H1 (cell line): ENCODE data around the gene WNT9A. TPM values are rescaled to one million over a fixed set of nuclear protein-coding genes. Genes with fewer than 3 reads are reported as not detected.

ENCODE experiments used
- CTCF ChIA-PET: fragments of 300-600 bp; sonication (Branson Sonifier 250); formaldehyde crosslinking; loops from one replicate; lab custom pipeline; 2021; ENCODE audit not compliant: partially characterized antibody; lab: Charles Lee
- POLR2A ChIA-PET: fragments of 300-600 bp; sonication (Branson Sonifier 250); formaldehyde crosslinking; loops from one replicate; lab custom pipeline; 2021; ENCODE audit warnings: inconsistent platforms; ENCODE audit not compliant: partially characterized antibody; lab: Charles Lee
- DNase-seq, 2 experiments: peaks; one replicate each; pipeline versions ENCODE4 v3.0.0 to v3.0.0-alpha.2; 2010 to 2022; ENCODE audit warnings: low spot score in 2 of 2, low read depth in 1 of 2, mixed read lengths in 1 of 2
- FAIRE-seq: peaks from 2 replicates; lab custom pipeline; 2011; peaks lifted over from hg19 to GRCh38; lab: Jason Lieb, UNC
- H2AFZ ChIP-seq: 2 replicates; pipeline ENCODE4 v1.8.1; 2012; ENCODE audit warnings: low read length, inconsistent platforms
- H2AK5ac ChIP-seq: 2 replicates; pipeline ENCODE4 v1.6.1; 2013; ENCODE audit warnings: low read depth, low read length
- H2BK120ac ChIP-seq: replicated peaks from 2 replicates; pipeline ENCODE3; 2013; ENCODE audit warnings: low read depth, low read length, inconsistent platforms
- H2BK12ac ChIP-seq: 2 replicates; pipeline ENCODE4 v1.6.1; 2013; ENCODE audit warnings: low read depth, low read length
- H2BK15ac ChIP-seq: 2 replicates; pipeline ENCODE4 v1.6.1; 2013; ENCODE audit warnings: low read length
- H2BK20ac ChIP-seq: 2 replicates; pipeline ENCODE4 v1.6.1; 2013; ENCODE audit warnings: low read length
- H2BK5ac ChIP-seq: 2 replicates; pipeline ENCODE4 v1.6.1; 2013; ENCODE audit warnings: low read depth, low read length
- H3K14ac ChIP-seq: 2 replicates; pipeline ENCODE4 v1.6.1; 2013; ENCODE audit warnings: inconsistent platforms; ENCODE audit not compliant: insufficient read length
- H3K18ac ChIP-seq: 2 replicates; pipeline ENCODE4 v1.6.1; 2013; ENCODE audit warnings: low read length; ENCODE audit errors: extremely low read depth
- H3K23ac ChIP-seq: 2 replicates; pipeline ENCODE4 v1.6.1; 2013; ENCODE audit warnings: inconsistent platforms; ENCODE audit not compliant: insufficient read length
- H3K23me2 ChIP-seq: 2 replicates; pipeline ENCODE4 v1.6.1; 2013; ENCODE audit warnings: low read depth, low read length
- H3K27ac ChIP-seq: 2 replicates; pipeline ENCODE4 v1.6.1; 2011; ENCODE audit warnings: low read depth, low read length, inconsistent platforms
- H3K27me3 ChIP-seq, 4 experiments: replicated peaks in 1 of 4; 1 replicate in 1 of 4; 2 replicates in 3 of 4; pipeline versions ENCODE4 v1.6.1 to v1.8.1; 2011 to 2013; ENCODE audit warnings: low read length in 3 of 4, mild to moderate bottlenecking in 3 of 4, inconsistent platforms in 2 of 4, mixed read lengths in 2 of 4, moderate library complexity in 1 of 4; ENCODE audit not compliant: control insufficient read depth in 3 of 4, insufficient read depth in 3 of 4; ENCODE audit errors: extremely low read depth in 1 of 4
- H3K36me3 ChIP-seq, 4 experiments: 2 replicates each; pipeline versions ENCODE4 v1.6.1 to v1.8.1; 2011 to 2013; ENCODE audit warnings: mild to moderate bottlenecking in 4 of 4, low read length in 3 of 4, moderate library complexity in 2 of 4, control low read depth in 1 of 4, inconsistent platforms in 1 of 4; ENCODE audit not compliant: insufficient read depth in 4 of 4, control insufficient read depth in 2 of 4
- H3K4ac ChIP-seq: replicated peaks from 2 replicates; pipeline ENCODE3; 2013; ENCODE audit warnings: low read length, low read depth, mixed read lengths, inconsistent platforms; ENCODE audit not compliant: insufficient read length
- H3K4me1 ChIP-seq, 4 experiments: replicated peaks in 1 of 4; 1 replicate in 1 of 4; 2 replicates in 3 of 4; pipeline versions ENCODE4 v1.6.1 to v1.8.1; 2011 to 2013; ENCODE audit warnings: low read length in 3 of 4, inconsistent platforms in 2 of 4, mixed read lengths in 1 of 4; ENCODE audit not compliant: insufficient read depth in 4 of 4, control insufficient read depth in 3 of 4
- H3K4me2 ChIP-seq, 2 experiments: 2 replicates each; pipeline versions ENCODE4 v1.6.1 to v1.8.1; 2011 to 2013; ENCODE audit warnings: low read depth in 2 of 2, low read length in 2 of 2, control low read depth in 1 of 2, inconsistent platforms in 1 of 2, mild to moderate bottlenecking in 1 of 2; ENCODE audit not compliant: insufficient read depth in 1 of 2
- H3K4me3 ChIP-seq, 4 experiments: fragments of 200-600, 300-600 bp in 1 of 4; sonication (generic), shearing (Covaris generic), sonication (Bioruptor Twin) in 1 of 4; 2 replicates each; pipeline versions ENCODE4 v1.5.1 to v1.8.1; 2011 to 2016; ENCODE audit warnings: low read length in 4 of 4, low read depth in 3 of 4, control low read depth in 2 of 4, inconsistent platforms in 2 of 4, mild to moderate bottlenecking in 2 of 4, mixed read lengths in 1 of 4, moderate library complexity in 1 of 4; ENCODE audit not compliant: insufficient read depth in 2 of 4; ENCODE audit errors: extremely low read depth in 1 of 4
- H3K56ac ChIP-seq: replicated peaks from 2 replicates; pipeline ENCODE3; 2013; ENCODE audit warnings: low read depth, mild to moderate bottlenecking, mixed read lengths, low read length, inconsistent platforms; ENCODE audit not compliant: insufficient read length
- H3K79me1 ChIP-seq: 2 replicates; pipeline ENCODE4 v1.6.1; 2013; ENCODE audit warnings: low read depth, low read length, control low read depth
- H3K79me2 ChIP-seq, 2 experiments: 2 replicates each; pipeline versions ENCODE4 v1.6.1 to v1.8.1; 2012 to 2013; ENCODE audit warnings: low read length in 2 of 2, mild to moderate bottlenecking in 2 of 2, inconsistent platforms in 1 of 2; ENCODE audit not compliant: insufficient read depth in 2 of 2, control insufficient read depth in 1 of 2
- H3K9ac ChIP-seq, 4 experiments: replicated peaks in 1 of 4; 1 replicate in 1 of 4; 2 replicates in 3 of 4; pipeline versions ENCODE4 v1.6.1 to v1.8.1; 2011 to 2013; ENCODE audit warnings: low read depth in 3 of 4, low read length in 3 of 4, control low read depth in 2 of 4, mild to moderate bottlenecking in 2 of 4, moderate library complexity in 2 of 4, inconsistent platforms in 1 of 4; ENCODE audit errors: extremely low read depth in 1 of 4
- H3K9me3 ChIP-seq, 2 experiments: 2 replicates each; pipeline versions ENCODE4 v1.6.1 to v1.8.1; 2012 to 2013; ENCODE audit warnings: mild to moderate bottlenecking in 2 of 2, moderate library complexity in 2 of 2, control low read depth in 1 of 2, inconsistent platforms in 1 of 2, low read depth in 1 of 2, low read length in 1 of 2, mixed read lengths in 1 of 2; ENCODE audit not compliant: insufficient read depth in 2 of 2
- H4K20me1 ChIP-seq, 2 experiments: replicated peaks in 1 of 2; 2 replicates each; pipeline versions ENCODE3 to v1.8.1; 2011 to 2013; ENCODE audit warnings: inconsistent platforms in 2 of 2, low read length in 2 of 2, mild to moderate bottlenecking in 1 of 2; ENCODE audit not compliant: insufficient read depth in 2 of 2, control insufficient read depth in 1 of 2
- H4K5ac ChIP-seq: 2 replicates; pipeline ENCODE4 v1.6.1; 2013; ENCODE audit warnings: low read length, low read depth, mixed read lengths, inconsistent platforms; ENCODE audit not compliant: insufficient read length
- H4K8ac ChIP-seq: 2 replicates; pipeline ENCODE4 v1.8.0; 2013; ENCODE audit warnings: mild to moderate bottlenecking, moderate library complexity, low read length, inconsistent platforms; ENCODE audit not compliant: insufficient read depth; ENCODE audit errors: extremely low read depth
- H4K91ac ChIP-seq: replicated peaks from 2 replicates; pipeline ENCODE3; 2013; ENCODE audit warnings: low read length, mixed read lengths, inconsistent platforms; ENCODE audit not compliant: insufficient read length
- SP2 ChIP-seq: IDR thresholded peaks from 2 replicates; pipeline ENCODE4 v1.6.1; 2012; ENCODE audit warnings: mild to moderate bottlenecking, low read length, inconsistent platforms
- TEAD4 ChIP-seq: IDR thresholded peaks from 2 replicates; pipeline ENCODE4 v1.6.1; 2012; ENCODE audit warnings: low read depth, low read length, inconsistent platforms, mixed read lengths
- WGBS, 2 experiments: shearing (Covaris generic) in 1 of 2; methylation state at CpG; one replicate each; pipeline versions ENCODE4 v1.1.6 to v1.1.7; 2013 to 2015; ENCODE audit warnings: low lambda C conversion rate in 2 of 2, mixed read lengths in 2 of 2, inconsistent platforms in 1 of 2, low coverage in 1 of 2, missing lambda C conversion rate in 1 of 2; ENCODE audit not compliant: insufficient replicate concordance in 2 of 2, insufficient coverage in 1 of 2, insufficient read length in 1 of 2; ENCODE audit errors: extremely low coverage in 1 of 2, missing lambda C conversion rate in 1 of 2; 5-methylcytosine and 5-hydroxymethylcytosine counted together
- polyA plus RNA-seq, 7 experiments: library from polyadenylated mRNA; depleted of rRNA in 3 of 7; stranded (reverse) in 5 of 7; unstranded in 2 of 7; fragments of >200 nt in 5 of 7; fragments of 200-250 nt in 2 of 7; gene quantifications; 1 replicate in 5 of 7; 2 replicates in 1 of 7; 4 replicates in 1 of 7; pipeline versions ENCODE4 v1.2.1 to v1.2.3, GENCODE V29; 2011 to 2013; ENCODE audit warnings: missing spikeins in 2 of 7, mixed read lengths in 2 of 7
- total RNA-seq: library from RNA; stranded (reverse); fragmentation: NEBNext Ultra II Directional; extraction: Animal tissue kit (Norgen Biotek cat#: 25700); gene quantifications from 2 replicates; pipeline ENCODE4 v1.2.1, GENCODE V29; 2021

WNT9A gene
- total and polyA plus RNA-seq, 2 of the 8 experiments (the other 6 are each of a cell fraction or from before 2014, with no cell fraction given): 1.1 to 1.5 TPM

- Histone ChIP-seq H3K79me1 (no peaks in the 10 kb centered on the region), H3K4me2 (no peak overlapping the region), H2BK120ac (no peak overlapping the region), H3K4me1 (peaks cover 0 to 16% (median 2%) of the 10 kb centered on the region in 4 experiments; a peak in 4 of 7 replicates), H3K18ac (no peak overlapping the region), H2BK5ac (0 out of 2 replicates have a peak overlapping the region, but pooled peaks have one; percentile 24), H3K9me3 (no peaks in the 10 kb centered on the region), H3K27me3 (no peaks in the 10 kb centered on the region), H3K4me3 (no peak overlapping the region), H3K56ac (no peak overlapping the region), H2BK15ac (0 out of 2 replicates have a peak overlapping the region, but pooled peaks have one; percentile 95), H2AFZ (no peak overlapping the region), H4K20me1 (no peaks in the 10 kb centered on the region), H4K8ac (peak overlapping the region; percentile 82; the same call in 1 of the 2 replicates), H3K36me3 (no peaks in the 10 kb centered on the region), H3K14ac (no peak overlapping the region), H2AK5ac (no peak overlapping the region), H4K91ac (peak overlapping the region; percentile 54), H3K79me2 (no peaks in the 10 kb centered on the region), H3K27ac (no peak overlapping the region), H3K9ac (no peak overlapping the region), H3K23me2 (no peaks in the 10 kb centered on the region), H3K23ac (no peak overlapping the region), H3K4ac (no peak overlapping the region), H2BK20ac (0 out of 2 replicates have a peak overlapping the region, but pooled peaks have one; percentile 67), H2BK12ac (peak overlapping the region; percentile 68; the same call in 1 of the 2 replicates), H4K5ac (no peak overlapping the region)
- POLR2A ChIA-PET: interaction anchor here (0.6 to 1.6 kb wide), 2 partner anchors 8 to 1257 kb away, joined by 3 to 5 read pairs; no protein-coding TSS in a partner anchor
- FAIRE-seq (no peak), DNase-seq (peak in 1 of 2 experiments; percentile 55)
- 88% methylated on average over 21 of the region's 24 CpGs; no CpG with 5 or more reads in 1 of the 2 experiments for WGBS, 2 experiments
- TF ChIP-seq TEAD4 (peak; percentile 68), SP2 (no peak)
- CTCF ChIA-PET: interaction anchor here (0.9 to 2.6 kb wide), 7 partner anchors 10 to 133 kb away, joined by 3 to 7 read pairs (median 4); no protein-coding TSS in a partner anchor
Observed at GRCh38 chr1:227895828-227896685, 51.7 kb downstream of the WNT9A start.
